T-helper 1 cell (primary cell): ENCODE results near the gene TRAPPC3L.

Source experiments
- DNase-seq, 5 donors: peaks; one replicate each; pipeline ENCODE4 v3.0.0-alpha.2; 2012 to 2020

The TRAPPC3L gene

DNA sequence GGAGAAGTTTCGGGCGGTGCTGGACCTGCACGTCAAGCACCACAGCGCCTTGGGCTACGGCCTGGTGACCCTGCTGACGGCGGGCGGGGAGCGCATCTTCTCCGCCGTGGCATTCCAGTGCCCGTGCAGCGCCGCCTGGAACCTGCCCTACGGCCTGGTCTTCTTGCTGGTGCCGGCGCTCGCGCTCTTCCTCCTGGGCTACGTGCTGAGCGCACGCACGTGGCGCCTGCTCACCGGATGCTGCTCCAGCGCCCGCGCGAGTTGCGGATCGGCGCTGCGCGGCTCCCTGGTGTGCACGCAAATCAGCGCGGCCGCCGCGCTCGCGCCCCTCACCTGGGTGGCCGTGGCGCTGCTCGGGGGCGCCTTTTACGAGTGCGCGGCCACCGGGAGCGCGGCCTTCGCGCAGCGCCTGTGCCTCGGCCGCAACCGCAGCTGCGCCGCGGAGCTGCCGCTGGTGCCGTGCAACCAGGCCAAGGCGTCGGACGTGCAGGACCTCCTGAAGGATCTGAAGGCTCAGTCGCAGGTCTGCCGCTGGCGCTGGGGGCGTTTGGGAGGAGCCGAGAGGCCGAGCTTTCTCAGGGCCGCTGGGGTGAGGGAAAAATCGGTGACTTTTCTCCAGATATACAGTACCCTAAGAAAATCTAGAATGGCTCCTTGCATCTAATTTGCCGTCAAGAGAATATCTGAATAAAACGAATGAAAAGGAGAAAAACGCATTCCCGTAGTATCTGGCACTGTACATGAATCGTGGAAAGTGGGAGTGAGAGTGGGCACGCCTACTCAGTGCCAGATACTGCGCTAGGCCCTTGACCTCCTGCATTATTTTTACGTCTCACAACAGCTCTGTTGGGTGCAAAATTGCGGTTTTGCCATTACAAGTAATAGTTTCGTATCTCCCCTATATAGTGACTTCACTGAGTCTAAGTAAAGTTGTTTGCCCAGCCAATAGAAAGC, 83.3 kb downstream of the TRAPPC3L start:
- peak in 4 of 5 donors; percentile 4 to 76 (median 28) for DNase-seq

DNA sequence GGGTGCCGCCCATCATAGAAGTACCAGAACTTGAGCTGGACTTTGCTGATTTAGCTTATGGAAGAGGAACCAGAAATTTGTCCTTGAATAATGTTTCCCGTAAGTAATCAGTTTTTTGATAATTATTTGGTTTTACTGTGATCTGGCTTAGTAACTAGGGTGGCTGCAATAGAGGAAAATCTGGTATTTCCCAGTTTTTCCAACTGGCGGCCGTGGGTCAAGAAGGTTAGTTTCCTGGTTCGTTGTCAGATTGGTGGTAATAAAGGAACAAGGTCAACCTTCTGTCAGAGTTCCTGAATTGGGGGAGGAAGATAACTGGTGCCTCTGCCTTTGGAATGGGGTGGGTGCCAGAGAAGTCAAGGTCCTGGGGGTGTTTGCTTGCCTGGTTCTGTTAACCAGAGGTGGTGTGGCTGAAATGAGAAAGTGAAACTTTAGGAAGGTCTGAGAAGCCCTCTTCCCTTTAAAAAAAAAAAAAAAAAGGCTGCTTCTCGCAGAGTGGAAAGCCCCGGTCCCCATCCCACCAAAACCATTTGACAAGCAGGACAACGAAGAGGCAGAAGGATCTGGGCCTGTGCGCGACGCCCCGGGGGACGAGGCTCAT, 84.1 kb downstream of the TRAPPC3L start, which contains the start of gene CALHM6:
Gene CALHM6, plus strand, starts transcription at position 45 of the 601 bp plus-strand sequence. Its CDS starts 555 bp downstream, at position 600.
- DNase-seq: no peak

GRCh38 chr6:116459927-116460326, 85.6 kb downstream of the TRAPPC3L start:
- DNase-seq: no peak

GRCh38 chr6:116458264-116458663, 87.2 kb downstream of the TRAPPC3L start:
- no peak for DNase-seq

DNA sequence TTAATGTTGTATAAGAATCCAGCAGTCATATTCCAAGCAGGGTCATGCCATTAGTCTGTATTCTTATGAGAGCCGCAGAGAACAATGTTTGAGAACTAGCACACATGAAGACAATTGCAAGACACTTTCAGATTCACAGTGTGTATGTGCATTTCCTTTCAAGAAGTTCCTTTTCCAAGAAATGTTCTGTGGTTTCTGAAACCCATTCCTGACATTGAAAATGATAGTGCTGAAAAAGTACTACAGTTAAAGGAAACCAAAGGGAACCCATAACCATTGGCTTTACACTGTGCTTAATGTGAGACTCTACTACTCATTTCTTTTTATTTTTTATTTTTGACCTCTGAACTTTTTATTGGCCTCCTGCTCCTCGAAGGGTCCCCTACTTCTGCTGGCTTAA, 88.6 kb downstream of the TRAPPC3L start:
- DNase-seq: peak in 1 of 5 donors; percentile 63

GRCh38 chr6:116456106-116456505, 89.4 kb downstream of the TRAPPC3L start:
- no peak for DNase-seq

DNA sequence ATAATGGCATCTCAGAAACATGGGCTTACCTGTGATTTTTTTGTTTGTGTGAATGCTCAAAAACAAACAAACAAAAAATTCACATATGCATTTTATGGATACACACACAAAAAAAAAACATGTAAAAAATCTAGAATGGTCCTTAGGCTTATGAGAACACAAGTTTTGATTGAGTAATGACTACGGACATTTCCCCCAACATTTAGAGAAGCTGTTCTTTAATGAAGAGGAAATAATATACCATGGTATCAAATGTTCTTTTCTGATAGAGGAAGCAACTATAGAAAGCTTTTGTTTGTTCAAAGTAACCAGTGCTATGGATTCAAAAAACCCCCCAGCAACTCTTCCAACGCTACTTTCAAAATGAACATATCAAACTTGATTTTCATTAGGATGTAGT, 93.0 kb downstream of the TRAPPC3L start:
- DNase-seq: no peak

DNA sequence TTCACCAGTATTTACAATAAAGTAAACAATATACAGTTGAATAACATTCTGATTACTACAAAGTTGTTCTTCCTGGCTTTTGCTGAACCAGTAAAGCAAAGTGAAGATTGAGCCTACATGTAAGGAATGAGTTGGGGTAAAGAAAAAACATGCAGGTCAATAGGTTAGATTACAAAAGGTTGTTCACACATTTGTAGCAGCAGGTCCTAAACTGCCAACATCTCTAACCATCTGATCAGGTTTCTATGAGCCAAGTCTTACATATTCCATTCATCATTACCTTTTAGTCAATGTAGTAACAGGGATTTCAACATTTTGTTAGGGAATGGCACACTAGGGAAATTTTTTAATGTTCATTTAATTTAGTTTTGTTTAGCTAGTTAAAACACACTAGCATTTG, 93.6 kb downstream of the TRAPPC3L start:
- no peak for DNase-seq

- no peak for DNase-seq
Observed at GRCh38 chr6:116450769-116451740, 94.4 kb downstream of the TRAPPC3L start.

- DNase-seq: no peak
Observed at GRCh38 chr6:116450185-116450710, 95.2 kb downstream of the TRAPPC3L start.

DNA sequence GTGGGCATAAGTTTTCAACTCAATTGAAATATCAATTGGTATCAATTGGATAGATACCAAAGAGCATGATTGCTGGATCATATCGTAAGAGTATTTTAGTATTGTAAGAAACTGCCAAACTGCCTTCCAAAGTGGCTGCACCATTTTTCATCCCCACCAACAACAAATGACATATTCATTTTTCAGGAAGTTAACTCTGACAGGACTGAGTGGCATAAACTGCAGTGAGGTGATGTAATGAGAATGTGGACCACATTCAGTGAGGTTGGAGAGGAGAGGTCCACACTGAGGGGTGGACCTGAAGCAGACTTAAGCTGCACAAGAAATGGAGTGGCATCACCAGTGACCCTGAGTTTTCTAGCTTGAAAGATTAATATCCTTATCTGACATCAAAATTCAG, 95.9 kb downstream of the TRAPPC3L start:
- DNase-seq: no peak

DNA sequence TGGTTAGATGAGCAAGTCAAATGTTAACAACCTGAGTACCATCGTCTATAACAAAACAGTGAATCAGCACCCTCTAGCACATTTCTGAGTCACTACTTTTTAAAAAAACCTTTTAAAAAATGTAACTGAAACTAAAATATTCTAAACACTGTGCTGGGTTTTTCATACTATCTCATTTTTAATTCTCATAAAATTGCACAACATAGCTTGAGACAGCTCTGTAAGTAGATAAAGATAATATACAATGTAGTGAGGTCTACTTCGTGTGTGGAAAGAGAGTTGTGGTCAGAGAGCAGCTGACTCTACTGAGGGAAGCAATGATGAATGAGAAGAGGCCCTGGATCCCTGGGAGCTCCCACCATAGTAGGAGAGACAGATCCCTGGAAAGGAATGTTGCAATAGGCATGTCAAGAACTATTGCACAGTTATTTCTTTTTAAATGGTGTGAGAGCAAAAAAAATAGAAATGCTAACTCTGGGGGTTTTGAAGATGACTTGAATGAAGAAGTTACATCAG, 97.9 kb downstream of the TRAPPC3L start:
- no peak for DNase-seq

- no peak for DNase-seq
Observed at GRCh38 chr6:116447052-116447451, 98.4 kb downstream of the TRAPPC3L start.

DNA sequence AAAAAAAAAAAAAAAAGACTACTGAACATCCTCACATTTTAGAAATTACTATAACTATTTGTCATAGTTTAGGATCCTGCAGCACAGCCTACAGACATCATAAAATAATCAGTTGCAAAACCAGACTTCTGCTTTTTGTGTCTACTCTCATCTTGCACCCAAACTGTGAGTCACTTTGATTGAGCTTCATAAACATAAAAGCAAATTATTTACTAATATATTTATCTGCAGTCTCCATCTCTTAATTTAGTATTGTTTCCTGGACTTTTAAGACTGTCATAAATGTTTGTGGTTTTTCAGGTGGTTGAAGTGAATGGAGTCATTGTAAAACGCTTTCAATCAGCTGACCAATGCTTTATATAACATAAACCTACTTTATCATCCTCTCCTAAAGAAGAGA, 99.1 kb downstream of the TRAPPC3L start:
- no peak for DNase-seq

GRCh38 chr6:116445102-116445501, 100.4 kb downstream of the TRAPPC3L start:
- no peak for DNase-seq
